CD14-positive monocyte (primary cell): Measurements from ENCODE around the gene HIBCH. TPM values are rescaled to one million over a fixed set of nuclear protein-coding genes. Genes with fewer than 3 reads are reported as not detected.

Experiments used
- DNase-seq, 3 donors: peaks; one replicate each; pipeline ENCODE4 v3.0.0-alpha.2; 2011 to 2022
- H2AFZ ChIP-seq: 2 replicates; pipeline ENCODE4 v1.6.0; 2012; ENCODE audit warnings: mild to moderate bottlenecking, low read depth, low read length, inconsistent platforms; ENCODE audit not compliant: insufficient read depth, poor library complexity, severe bottlenecking
- H3K27ac ChIP-seq, 2 donors: 1 replicate in 1 of 2; 2 replicates in 1 of 2; pipeline ENCODE4 v1.5.1; 2012 to 2013; ENCODE audit warnings: low read length in 2 of 2, control low read depth in 1 of 2, inconsistent platforms in 1 of 2, low read depth in 1 of 2, mild to moderate bottlenecking in 1 of 2
- H3K27me3 ChIP-seq, 2 donors: one replicate each; pipeline versions ENCODE4 v1.6.0 to v1.6.1; 2011 to 2013; ENCODE audit warnings: low read length in 2 of 2; ENCODE audit not compliant: control insufficient read depth in 2 of 2, insufficient read depth in 2 of 2
- H3K36me3 ChIP-seq, 2 donors: replicated peaks in 1 of 2; 1 replicate in 1 of 2; 2 replicates in 1 of 2; pipeline versions ENCODE4 v1.5.1 to v1.6.1; 2012 to 2013; ENCODE audit warnings: low read length in 2 of 2, control low read depth in 1 of 2, inconsistent platforms in 1 of 2, mild to moderate bottlenecking in 1 of 2; ENCODE audit not compliant: insufficient read depth in 2 of 2, control insufficient read depth in 1 of 2
- H3K4me1 ChIP-seq, 2 donors: 1 replicate in 1 of 2; 2 replicates in 1 of 2; pipeline versions ENCODE4 v1.5.1 to v1.6.1; 2012 to 2013; ENCODE audit warnings: low read length in 2 of 2, control low read depth in 1 of 2, inconsistent platforms in 1 of 2, mild to moderate bottlenecking in 1 of 2, moderate library complexity in 1 of 2; ENCODE audit not compliant: insufficient read depth in 2 of 2, control insufficient read depth in 1 of 2
- H3K4me2 ChIP-seq: replicated peaks from 2 replicates; pipeline ENCODE3; 2012; ENCODE audit warnings: low read length, moderate library complexity, mild to moderate bottlenecking; ENCODE audit not compliant: poor library complexity, severe bottlenecking; ENCODE audit errors: extremely low read depth
- H3K4me3 ChIP-seq, 3 experiments: fragments of 200-600 bp in 1 of 3; sonication (generic) in 1 of 3; replicated peaks in 1 of 3; 1 replicate in 2 of 3; 2 replicates in 1 of 3; pipeline ENCODE4 v1.5.1; 2011 to 2013; ENCODE audit warnings: low read length in 3 of 3, mild to moderate bottlenecking in 3 of 3, control low read depth in 2 of 3, low read depth in 2 of 3, inconsistent platforms in 1 of 3, moderate library complexity in 1 of 3
- H3K79me2 ChIP-seq: 2 replicates; pipeline ENCODE4 v1.6.0; 2012; ENCODE audit warnings: mild to moderate bottlenecking, control low read depth, inconsistent platforms, low read length, moderate library complexity; ENCODE audit not compliant: insufficient read depth
- H3K9ac ChIP-seq: 2 replicates; pipeline ENCODE4 v1.6.0; 2017; ENCODE audit warnings: low read length, mild to moderate bottlenecking; ENCODE audit not compliant: insufficient read depth, poor library complexity, severe bottlenecking
- H3K9me3 ChIP-seq, 2 donors: replicated peaks in 1 of 2; 1 replicate in 1 of 2; 2 replicates in 1 of 2; pipeline versions ENCODE4 v1.5.1 to v1.6.1; 2012 to 2013; ENCODE audit warnings: low read length in 2 of 2, control low read depth in 1 of 2; ENCODE audit not compliant: control insufficient read depth in 1 of 2, insufficient read depth in 1 of 2
- H4K20me1 ChIP-seq: 2 replicates; pipeline ENCODE4 v1.6.0; 2012; ENCODE audit warnings: mild to moderate bottlenecking, low read length, control low read depth, moderate library complexity; ENCODE audit not compliant: insufficient read depth
- H3K27ac Mint-ChIP-seq, 7 donors: one replicate each; pipeline ENCODE4 v1.8.0; 2020; ENCODE audit warnings: mild to moderate bottlenecking in 7 of 7, mixed read lengths in 7 of 7, moderate library complexity in 6 of 7, inconsistent platforms in 2 of 7
- H3K27me3 Mint-ChIP-seq, 3 donors: one replicate each; pipeline ENCODE4 v1.8.0; 2021 to 2022; ENCODE audit warnings: low read depth in 3 of 3, mild to moderate bottlenecking in 3 of 3, mixed read lengths in 3 of 3, moderate library complexity in 3 of 3, inconsistent platforms in 1 of 3
- H3K36me3 Mint-ChIP-seq, 2 donors: one replicate each; pipeline ENCODE4 v1.8.0; 2020; ENCODE audit warnings: mixed read lengths in 2 of 2, inconsistent platforms in 1 of 2, mild to moderate bottlenecking in 1 of 2
- H3K4me1 Mint-ChIP-seq: one replicate; pipeline ENCODE4 v1.8.0; 2020; ENCODE audit warnings: mild to moderate bottlenecking, mixed read lengths
- H3K4me3 Mint-ChIP-seq, 2 donors: one replicate each; pipeline ENCODE4 v1.8.0; 2020; ENCODE audit warnings: mild to moderate bottlenecking in 2 of 2, mixed read lengths in 2 of 2, moderate library complexity in 1 of 2
- H3K9me3 Mint-ChIP-seq, 7 donors: one replicate each; pipeline ENCODE4 v1.8.0; 2020 to 2022; ENCODE audit warnings: mixed read lengths in 7 of 7, mild to moderate bottlenecking in 6 of 7, moderate library complexity in 6 of 7, inconsistent platforms in 2 of 7
- WGBS: methylation state at CpG from one replicate; pipeline ENCODE4 v1.1.5; 2013; ENCODE audit warnings: missing lambda C conversion rate; ENCODE audit not compliant: insufficient coverage; 5-methylcytosine and 5-hydroxymethylcytosine counted together
- intact Hi-C, 2 donors: fragments of 100-400 bp; cut with micrococcal nuclease; formaldehyde crosslinking; loops; one replicate each; pipeline versions ENCODE4 v1.15.0 to v1.15.1; 2023
- polyA plus RNA-seq, 3 donors: library from polyadenylated mRNA; depleted of rRNA in 1 of 3; unstranded in 2 of 3; stranded (reverse) in 1 of 3; fragments of 300-500 nt in 2 of 3; fragments of >200 nt in 1 of 3; fragmentation: Illumina TruSeq in 2 of 3; gene quantifications; 1 replicate in 2 of 3; 2 replicates in 1 of 3; pipeline ENCODE4 v1.2.3, GENCODE V29; 2012 to 2021
- TF ChIP-seq, protein P1 (sequence below): fragments of 200-600 bp; IDR thresholded peaks from one replicate; pipeline ENCODE4 v1.8.0; 2022; ENCODE audit warnings: antibody characterized with exemption, mild to moderate bottlenecking

Gene HIBCH
- polyA plus RNA-seq, 3 donors = 3.3 to 8.2 (median 7.3) TPM

DNA sequence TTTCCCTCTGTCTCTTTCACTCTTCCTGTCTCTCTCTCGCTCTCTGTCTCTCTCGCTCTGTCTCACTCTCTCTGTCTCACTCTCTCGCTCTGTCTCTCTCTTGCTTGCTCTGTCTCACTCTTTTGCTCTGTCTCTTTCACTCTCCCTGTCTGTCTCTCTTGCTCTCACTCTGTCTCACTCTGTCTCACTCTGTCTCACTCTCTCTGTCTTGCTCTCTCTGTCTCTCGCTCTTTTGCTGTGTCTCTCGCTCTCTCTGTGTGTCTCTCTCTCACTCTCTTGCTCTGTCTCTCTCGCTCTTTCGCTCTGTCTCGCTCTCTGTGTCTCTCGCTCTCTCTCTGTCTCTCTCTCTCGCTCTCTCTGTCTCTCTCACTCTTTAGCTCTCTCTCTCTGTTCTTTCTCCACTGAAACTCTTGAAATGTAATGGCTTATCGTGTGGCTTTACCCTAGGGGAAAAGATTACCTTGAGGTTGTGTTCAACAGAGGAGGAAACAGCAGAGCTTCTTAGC is 46.7 kb upstream of the HIBCH start:
- TF ChIP-seq, protein P1, sequence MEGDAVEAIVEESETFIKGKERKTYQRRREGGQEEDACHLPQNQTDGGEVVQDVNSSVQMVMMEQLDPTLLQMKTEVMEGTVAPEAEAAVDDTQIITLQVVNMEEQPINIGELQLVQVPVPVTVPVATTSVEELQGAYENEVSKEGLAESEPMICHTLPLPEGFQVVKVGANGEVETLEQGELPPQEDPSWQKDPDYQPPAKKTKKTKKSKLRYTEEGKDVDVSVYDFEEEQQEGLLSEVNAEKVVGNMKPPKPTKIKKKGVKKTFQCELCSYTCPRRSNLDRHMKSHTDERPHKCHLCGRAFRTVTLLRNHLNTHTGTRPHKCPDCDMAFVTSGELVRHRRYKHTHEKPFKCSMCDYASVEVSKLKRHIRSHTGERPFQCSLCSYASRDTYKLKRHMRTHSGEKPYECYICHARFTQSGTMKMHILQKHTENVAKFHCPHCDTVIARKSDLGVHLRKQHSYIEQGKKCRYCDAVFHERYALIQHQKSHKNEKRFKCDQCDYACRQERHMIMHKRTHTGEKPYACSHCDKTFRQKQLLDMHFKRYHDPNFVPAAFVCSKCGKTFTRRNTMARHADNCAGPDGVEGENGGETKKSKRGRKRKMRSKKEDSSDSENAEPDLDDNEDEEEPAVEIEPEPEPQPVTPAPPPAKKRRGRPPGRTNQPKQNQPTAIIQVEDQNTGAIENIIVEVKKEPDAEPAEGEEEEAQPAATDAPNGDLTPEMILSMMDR = no peak
- H3K79me2 ChIP-seq = no peaks in the 10 kb centered on the region
- H3K27ac ChIP-seq = no peak overlapping the region
- Mint-ChIP-seq H3K4me3 (no peak overlapping the region), H3K27me3 (peaks cover 0 to 1% (median 0%) of the 10 kb centered on the region in 3 donors), H3K27ac (no peak overlapping the region), H3K36me3 (peaks cover 29 to 56% of the 10 kb centered on the region in 2 donors), H3K4me1 (no peaks in the 10 kb centered on the region), H3K9me3 (no peaks in the 10 kb centered on the region)
- H3K4me2 ChIP-seq = no peak overlapping the region
- no peaks in the 10 kb centered on the region for H3K4me1 ChIP-seq
- H2AFZ ChIP-seq = no peak overlapping the region
- no peaks in the 10 kb centered on the region for H3K9me3 ChIP-seq
- H3K4me3 ChIP-seq = no peak overlapping the region
- DNase-seq = no peak
- H3K9ac ChIP-seq = no peak overlapping the region
- 87% methylated on average over 9 of the region's 11 CpGs for WGBS
- H3K27me3 ChIP-seq = no peaks in the 10 kb centered on the region
- intact Hi-C loops = no loop called here
- peaks cover 55 to 97% of the 10 kb centered on the region in 2 donors for H3K36me3 ChIP-seq
- no peaks in the 10 kb centered on the region for H4K20me1 ChIP-seq

DNA sequence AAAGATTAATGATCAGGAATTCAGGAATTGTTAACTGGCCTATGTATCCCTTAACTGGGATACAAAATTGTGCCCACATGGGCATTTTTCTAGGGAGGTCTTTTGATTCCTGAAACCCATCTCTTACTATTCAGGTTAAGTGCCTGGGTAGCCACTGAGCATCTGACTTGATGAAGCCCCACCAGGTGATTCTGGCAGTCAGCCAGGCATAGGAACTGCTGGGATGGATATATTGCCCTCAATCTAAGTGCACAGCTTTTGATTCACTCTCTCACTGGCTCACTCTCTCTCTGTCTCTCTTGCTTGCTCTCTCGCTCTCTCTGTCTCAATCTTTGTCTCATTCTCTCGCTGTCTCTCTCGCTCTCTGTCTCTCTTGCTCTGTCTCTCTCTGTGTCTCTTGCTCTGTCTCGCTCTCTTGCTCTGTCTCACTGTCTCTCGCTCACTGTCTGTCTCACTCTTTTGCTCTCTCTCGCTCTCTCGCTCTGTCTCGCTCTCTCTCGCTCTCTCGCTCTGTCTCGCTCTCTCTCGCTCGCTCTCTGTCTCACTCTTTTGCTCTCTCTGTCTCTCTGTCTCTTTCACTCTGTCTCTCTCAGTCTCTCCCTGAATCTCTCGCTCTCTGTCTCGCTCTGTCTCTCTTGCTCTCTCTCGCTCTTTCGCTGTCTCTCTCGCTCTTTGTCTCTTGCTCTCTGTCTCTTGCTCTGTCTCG is 46.0 kb upstream of the HIBCH start:
- H3K4me3 Mint-ChIP-seq = no peak overlapping the region
- no peaks in the 10 kb centered on the region for H3K9me3 Mint-ChIP-seq
- H3K9me3 ChIP-seq = no peaks in the 10 kb centered on the region
- no peaks in the 10 kb centered on the region for H3K4me1 Mint-ChIP-seq
- no peak overlapping the region for H3K9ac ChIP-seq
- H4K20me1 ChIP-seq = no peaks in the 10 kb centered on the region
- H3K27ac Mint-ChIP-seq = no peak overlapping the region
- H3K4me3 ChIP-seq = no peak overlapping the region
- 98% methylated on average over 14 of the region's 19 CpGs for WGBS
- H3K27me3 ChIP-seq = no peaks in the 10 kb centered on the region
- TF ChIP-seq, protein P1 = no peak
- no peak for DNase-seq
- H2AFZ ChIP-seq = no peak overlapping the region
- peaks cover 52 to 97% of the 10 kb centered on the region in 2 donors for H3K36me3 ChIP-seq
- H3K79me2 ChIP-seq = no peaks in the 10 kb centered on the region
- intact Hi-C loops = no loop called here
- H3K4me1 ChIP-seq = no peaks in the 10 kb centered on the region
- peaks cover 0 to 1% (median 0%) of the 10 kb centered on the region in 3 donors for H3K27me3 Mint-ChIP-seq
- H3K36me3 Mint-ChIP-seq = peaks cover 27 to 56% of the 10 kb centered on the region in 2 donors
- no peak overlapping the region for H3K4me2 ChIP-seq
- H3K27ac ChIP-seq = no peak overlapping the region
